ENCODE results near the gene ANXA2.

The ANXA2 gene

GRCh38 chr15:60328852-60329443 lies 68.8 kb downstream of the ANXA2 start:
- H4K20me1 ChIP-seq (ENCODE audit: insufficient read depth, low read length) = no peaks in the 10 kb centered on the region
- no peak overlapping the region for H3K4me3 ChIP-seq (ENCODE audit: low read length)
- H3K27me3 ChIP-seq (ENCODE audit: low read depth, low read length) = peaks cover 21% of the 10 kb centered on the region
- no peaks in the 10 kb centered on the region for H3K9me3 ChIP-seq (ENCODE audit: insufficient read depth, low read length)
- H3K4me1 ChIP-seq (ENCODE audit: low read length) = peaks cover 18% of the 10 kb centered on the region
- H3K9ac ChIP-seq (ENCODE audit: low read length) = no peak overlapping the region
- no peak overlapping the region for H3K27ac ChIP-seq (ENCODE audit: low read length)
- no peak overlapping the region for H2AFZ ChIP-seq (ENCODE audit: low read depth, low read length)
- no peaks in the 10 kb centered on the region for H3K79me2 ChIP-seq (ENCODE audit: low read length)
- H3K36me3 ChIP-seq (replicated peaks; ENCODE audit: low read depth, low read length) = no peaks in the 10 kb centered on the region
- H3K4me2 ChIP-seq (ENCODE audit: low read length) = no peak overlapping the region
- peak; percentile 84 for TF ChIP-seq CTCF (IDR thresholded peaks at IDR 0.05; ENCODE audit: low read depth, low read length)
- no peak for TF ChIP-seq EZH2phosphoT487 (IDR thresholded peaks at IDR 0.05; ENCODE audit: low read depth)

DNA sequence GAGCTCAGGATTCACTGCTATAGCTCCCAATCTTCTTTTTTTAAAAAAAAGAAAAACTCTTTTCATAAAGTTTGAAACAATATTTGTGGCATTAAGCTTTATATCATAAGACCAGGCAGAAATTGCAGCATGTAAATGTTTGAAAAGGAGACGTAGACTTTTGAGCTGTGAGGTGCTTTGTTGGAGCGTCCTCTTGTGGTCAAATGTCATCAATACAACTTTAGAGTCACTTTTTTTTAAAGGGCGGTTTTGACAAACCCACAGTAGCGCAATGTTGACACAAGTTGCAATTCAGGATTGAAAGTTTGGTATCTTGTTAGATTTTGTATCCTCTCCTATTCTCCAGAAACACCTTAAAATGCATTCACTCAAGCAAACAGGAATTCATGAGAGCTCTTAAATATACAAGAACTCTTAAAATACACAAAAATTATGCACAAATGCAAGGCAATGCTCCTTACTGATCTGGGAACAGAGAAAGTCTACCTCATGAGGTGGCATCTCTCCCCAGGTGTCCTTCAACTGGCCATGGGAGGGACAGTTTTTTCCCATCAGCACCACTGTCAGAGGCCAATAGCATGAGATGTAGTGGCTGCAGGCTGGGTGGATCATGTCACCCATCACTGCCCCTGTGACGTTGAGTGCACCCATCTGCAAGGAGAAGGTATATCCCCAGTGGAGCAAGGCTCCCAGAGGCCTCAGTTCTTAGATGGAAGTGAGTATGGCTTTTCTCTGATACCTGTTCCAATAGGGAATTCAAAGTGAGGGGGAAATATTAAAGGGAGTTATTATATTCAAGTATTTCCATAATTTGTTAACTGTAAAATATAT lies 70.7 kb downstream of the ANXA2 start:
- Histone ChIP-seq H3K9me3 (ENCODE audit: insufficient read depth, low read length) (no peaks in the 10 kb centered on the region), H3K4me1 (ENCODE audit: low read length) (peaks cover 18% of the 10 kb centered on the region), H3K36me3 (replicated peaks; ENCODE audit: low read depth, low read length) (no peaks in the 10 kb centered on the region), H3K27ac (ENCODE audit: low read length) (no peak overlapping the region), H3K79me2 (ENCODE audit: low read length) (no peaks in the 10 kb centered on the region), H3K27me3 (ENCODE audit: low read depth, low read length) (peaks cover 21% of the 10 kb centered on the region), H3K4me2 (ENCODE audit: low read length) (peak overlapping the region; percentile 46), H4K20me1 (ENCODE audit: insufficient read depth, low read length) (no peaks in the 10 kb centered on the region), H3K4me3 (ENCODE audit: low read length) (peak overlapping the region; percentile 40), H2AFZ (ENCODE audit: low read depth, low read length) (peak overlapping the region; percentile 29; the same call in 1 of the 2 replicates), H3K9ac (ENCODE audit: low read length) (peak overlapping the region; percentile 23)
- TF ChIP-seq EZH2phosphoT487 (IDR thresholded peaks at IDR 0.05; ENCODE audit: low read depth) (no peak), CTCF (IDR thresholded peaks at IDR 0.05; ENCODE audit: low read depth, low read length) (peak; percentile 90)

GRCh38 chr15:60326343-60326742 lies 71.4 kb downstream of the ANXA2 start:
- peak overlapping the region; percentile 40 for H3K4me3 ChIP-seq (ENCODE audit: low read length)
- no peak overlapping the region for H3K27ac ChIP-seq (ENCODE audit: low read length)
- H3K27me3 ChIP-seq (ENCODE audit: low read depth, low read length) = peaks cover 21% of the 10 kb centered on the region
- no peaks in the 10 kb centered on the region for H3K79me2 ChIP-seq (ENCODE audit: low read length)
- H3K4me1 ChIP-seq (ENCODE audit: low read length) = peaks cover 18% of the 10 kb centered on the region
- H3K9me3 ChIP-seq (ENCODE audit: insufficient read depth, low read length) = no peaks in the 10 kb centered on the region
- H3K36me3 ChIP-seq (replicated peaks; ENCODE audit: low read depth, low read length) = no peaks in the 10 kb centered on the region
- TF ChIP-seq CTCF (IDR thresholded peaks at IDR 0.05; ENCODE audit: low read depth, low read length) (no peak), EZH2phosphoT487 (IDR thresholded peaks at IDR 0.05; ENCODE audit: low read depth) (no peak)
- H3K4me2 ChIP-seq (ENCODE audit: low read length) = peak overlapping the region; percentile 46
- peak overlapping the region; percentile 23 for H3K9ac ChIP-seq (ENCODE audit: low read length)
- H2AFZ ChIP-seq (ENCODE audit: low read depth, low read length) = peak overlapping the region; percentile 29; the same call in 1 of the 2 replicates
- no peaks in the 10 kb centered on the region for H4K20me1 ChIP-seq (ENCODE audit: insufficient read depth, low read length)

- no peak overlapping the region; the same call in 1 of the 2 replicates for H3K9ac ChIP-seq (ENCODE audit: low read length)
- H3K4me3 ChIP-seq (ENCODE audit: low read length) = peak overlapping the region; percentile 40
- H2AFZ ChIP-seq (ENCODE audit: low read depth, low read length) = peak overlapping the region; percentile 3; the same call in 1 of the 2 replicates
- H3K4me2 ChIP-seq (ENCODE audit: low read length) = peak overlapping the region; percentile 46
- no peaks in the 10 kb centered on the region for H3K36me3 ChIP-seq (replicated peaks; ENCODE audit: low read depth, low read length)
- H3K4me1 ChIP-seq (ENCODE audit: low read length) = peaks cover 18% of the 10 kb centered on the region
- H3K9me3 ChIP-seq (ENCODE audit: insufficient read depth, low read length) = no peaks in the 10 kb centered on the region
- H3K79me2 ChIP-seq (ENCODE audit: low read length) = no peaks in the 10 kb centered on the region
- H3K27me3 ChIP-seq (ENCODE audit: low read depth, low read length) = peaks cover 21% of the 10 kb centered on the region
- no peak for TF ChIP-seq CTCF (IDR thresholded peaks at IDR 0.05; ENCODE audit: low read depth, low read length)
- TF ChIP-seq EZH2phosphoT487 (IDR thresholded peaks at IDR 0.05; ENCODE audit: low read depth) = no peak
- no peak overlapping the region for H3K27ac ChIP-seq (ENCODE audit: low read length)
- H4K20me1 ChIP-seq (ENCODE audit: insufficient read depth, low read length) = no peaks in the 10 kb centered on the region
These were observed 71.9 kb downstream of the ANXA2 start for GRCh38 chr15:60325905-60326304.

Data from OCI-LY3 (cell line).